DND-41 (cell line): ENCODE results near the gene BLMH.

ENCODE experiments used
- ATAC-seq: fragments of 200-7000 bp; cut with Tn5 transposase; 3 replicates; pipeline ENCODE4 v1.9.1; 2021; ENCODE audit warnings: low read depth; ENCODE audit not compliant: insufficient read depth
- DNase-seq: peaks from one replicate; pipeline ENCODE4 v3.0.0-alpha.2; 2020
- H2AFZ ChIP-seq: 2 replicates; pipeline ENCODE4 v1.6.0; 2012; ENCODE audit warnings: low read depth, low read length
- H3K27ac ChIP-seq: 2 replicates; pipeline ENCODE4 v1.5.1; 2012; ENCODE audit warnings: low read length, inconsistent platforms
- H3K27me3 ChIP-seq: fragments of 200-600 bp; sonication (generic); 2 replicates; pipeline ENCODE4 v1.6.0; 2012; ENCODE audit warnings: low read length, mild to moderate bottlenecking, inconsistent platforms; ENCODE audit not compliant: insufficient read depth, poor library complexity
- H3K36me3 ChIP-seq: 2 replicates; pipeline ENCODE4 v1.5.1; 2012; ENCODE audit warnings: low read length, inconsistent platforms; ENCODE audit not compliant: insufficient read depth
- H3K4me1 ChIP-seq: 2 replicates; pipeline ENCODE4 v1.5.1; 2012; ENCODE audit warnings: mild to moderate bottlenecking, low read length; ENCODE audit not compliant: insufficient read depth
- H3K4me2 ChIP-seq: 2 replicates; pipeline ENCODE4 v1.6.0; 2012; ENCODE audit warnings: mild to moderate bottlenecking, moderate library complexity, low read length, inconsistent platforms; ENCODE audit not compliant: insufficient read depth
- H3K4me3 ChIP-seq, 2 experiments: fragments of 200-600 bp in 1 of 2; shearing (Covaris generic) in 1 of 2; 2 replicates each; pipeline ENCODE4 v1.5.1; 2012 to 2016; ENCODE audit warnings: inconsistent platforms in 2 of 2, low read length in 2 of 2, mild to moderate bottlenecking in 2 of 2, low read depth in 1 of 2, moderate library complexity in 1 of 2
- H3K79me2 ChIP-seq: 2 replicates; pipeline ENCODE4 v1.6.0; 2012; ENCODE audit warnings: low read length, inconsistent platforms; ENCODE audit not compliant: insufficient read depth
- H3K9ac ChIP-seq: 2 replicates; pipeline ENCODE4 v1.6.0; 2012; ENCODE audit warnings: low read depth, mild to moderate bottlenecking, inconsistent platforms, low read length, moderate library complexity
- H3K9me3 ChIP-seq: 2 replicates; pipeline ENCODE4 v1.5.1; 2012; ENCODE audit warnings: low read length, moderate library complexity, mild to moderate bottlenecking, inconsistent platforms; ENCODE audit not compliant: insufficient read depth, severe bottlenecking
- H4K20me1 ChIP-seq: 2 replicates; pipeline ENCODE4 v1.6.0; 2012; ENCODE audit warnings: low read length; ENCODE audit not compliant: insufficient read depth
- EZH2 ChIP-seq: IDR thresholded peaks from 3 replicates; pipeline ENCODE4 v1.6.1; 2012; ENCODE audit warnings: borderline replicate concordance, low read depth, mild to moderate bottlenecking, moderate library complexity, low read length, inconsistent platforms; ENCODE audit not compliant: severe bottlenecking
- TF ChIP-seq, protein P1 (sequence below): IDR thresholded peaks from 2 replicates; pipeline ENCODE4 v1.5.1; 2012; ENCODE audit warnings: borderline replicate concordance, low read length, moderate library complexity, mild to moderate bottlenecking; ENCODE audit not compliant: poor library complexity, severe bottlenecking; ENCODE audit errors: extremely low read depth

BLMH gene

DNA sequence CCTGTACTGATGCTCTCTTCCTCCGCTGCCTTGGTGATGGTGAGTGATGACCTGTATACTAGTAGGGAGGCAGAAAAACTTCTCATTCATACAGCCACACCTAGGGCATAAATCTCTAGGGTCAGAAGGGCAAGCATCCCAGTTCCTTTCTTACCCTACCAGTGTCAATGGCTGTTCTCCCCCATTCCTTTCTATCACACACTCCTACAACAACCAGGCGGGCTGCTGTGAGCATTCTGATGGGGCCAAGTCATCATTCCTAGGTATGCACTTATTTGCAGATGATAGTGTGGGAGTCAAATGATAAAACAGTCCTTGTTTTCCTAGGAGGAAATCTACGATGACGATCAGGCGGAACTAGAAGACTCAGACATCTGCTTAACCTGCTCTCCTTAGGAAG is 42.3 kb downstream of the BLMH start:
- no peak for DNase-seq
- Histone ChIP-seq H3K36me3 (peaks cover 72% of the 10 kb centered on the region), H2AFZ (no peak overlapping the region), H3K4me1 (no peaks in the 10 kb centered on the region), H4K20me1 (no peaks in the 10 kb centered on the region), H3K79me2 (no peaks in the 10 kb centered on the region), H3K4me2 (no peak overlapping the region), H3K4me3 (no peak overlapping the region), H3K9me3 (no peaks in the 10 kb centered on the region), H3K9ac (no peak overlapping the region), H3K27ac (no peak overlapping the region), H3K27me3 (no peaks in the 10 kb centered on the region)
- ATAC-seq = no peak
- no peak for TF ChIP-seq EZH2
- TF ChIP-seq, protein P1, sequence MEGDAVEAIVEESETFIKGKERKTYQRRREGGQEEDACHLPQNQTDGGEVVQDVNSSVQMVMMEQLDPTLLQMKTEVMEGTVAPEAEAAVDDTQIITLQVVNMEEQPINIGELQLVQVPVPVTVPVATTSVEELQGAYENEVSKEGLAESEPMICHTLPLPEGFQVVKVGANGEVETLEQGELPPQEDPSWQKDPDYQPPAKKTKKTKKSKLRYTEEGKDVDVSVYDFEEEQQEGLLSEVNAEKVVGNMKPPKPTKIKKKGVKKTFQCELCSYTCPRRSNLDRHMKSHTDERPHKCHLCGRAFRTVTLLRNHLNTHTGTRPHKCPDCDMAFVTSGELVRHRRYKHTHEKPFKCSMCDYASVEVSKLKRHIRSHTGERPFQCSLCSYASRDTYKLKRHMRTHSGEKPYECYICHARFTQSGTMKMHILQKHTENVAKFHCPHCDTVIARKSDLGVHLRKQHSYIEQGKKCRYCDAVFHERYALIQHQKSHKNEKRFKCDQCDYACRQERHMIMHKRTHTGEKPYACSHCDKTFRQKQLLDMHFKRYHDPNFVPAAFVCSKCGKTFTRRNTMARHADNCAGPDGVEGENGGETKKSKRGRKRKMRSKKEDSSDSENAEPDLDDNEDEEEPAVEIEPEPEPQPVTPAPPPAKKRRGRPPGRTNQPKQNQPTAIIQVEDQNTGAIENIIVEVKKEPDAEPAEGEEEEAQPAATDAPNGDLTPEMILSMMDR = no peak

- H2AFZ ChIP-seq = no peak overlapping the region
- TF ChIP-seq EZH2 = no peak
- TF ChIP-seq, protein P1 = no peak
- DNase-seq (no peak), ATAC-seq (no peak)
- no peak overlapping the region for H3K9ac ChIP-seq
- no peak overlapping the region for H3K27ac ChIP-seq
- no peaks in the 10 kb centered on the region for H4K20me1 ChIP-seq
- peaks cover 69% of the 10 kb centered on the region for H3K36me3 ChIP-seq
- H3K79me2 ChIP-seq = no peaks in the 10 kb centered on the region
- no peaks in the 10 kb centered on the region for H3K9me3 ChIP-seq
- no peaks in the 10 kb centered on the region for H3K4me1 ChIP-seq
- H3K27me3 ChIP-seq = no peaks in the 10 kb centered on the region
- H3K4me2 ChIP-seq = no peak overlapping the region
- H3K4me3 ChIP-seq = no peak overlapping the region
Observed at GRCh38 chr17:30248786-30249185, 43.0 kb downstream of the BLMH start.

DNA sequence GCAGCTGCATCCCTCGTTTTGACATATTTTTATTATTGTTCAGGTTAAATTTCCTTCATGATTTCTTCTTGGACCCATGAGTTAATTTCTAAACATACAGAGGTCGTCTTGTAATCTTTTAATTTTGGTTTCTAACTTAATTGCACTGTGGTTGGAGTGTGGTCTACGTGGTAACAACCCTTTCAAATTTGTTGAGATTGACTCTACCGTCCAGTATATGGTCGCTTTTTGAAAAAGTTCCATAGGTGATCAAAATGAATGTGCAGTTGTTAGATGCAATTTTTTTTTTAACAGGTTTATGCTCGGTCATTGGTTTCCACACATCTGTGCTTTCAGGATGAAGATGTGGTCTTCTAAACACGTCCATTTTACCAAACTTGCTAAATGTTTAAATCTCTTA is 45.3 kb downstream of the BLMH start:
- H3K4me1 ChIP-seq = no peaks in the 10 kb centered on the region
- H3K36me3 ChIP-seq = peaks cover 49% of the 10 kb centered on the region
- H3K4me3 ChIP-seq = no peak overlapping the region
- ATAC-seq = no peak
- H3K27ac ChIP-seq = no peak overlapping the region
- no peak for DNase-seq
- TF ChIP-seq, protein P1 = no peak
- no peak for TF ChIP-seq EZH2
- H2AFZ ChIP-seq = no peak overlapping the region
- no peak overlapping the region for H3K9ac ChIP-seq
- H3K9me3 ChIP-seq = no peaks in the 10 kb centered on the region
- no peaks in the 10 kb centered on the region for H3K79me2 ChIP-seq
- no peaks in the 10 kb centered on the region for H4K20me1 ChIP-seq
- no peak overlapping the region for H3K4me2 ChIP-seq
- no peaks in the 10 kb centered on the region for H3K27me3 ChIP-seq

DNA sequence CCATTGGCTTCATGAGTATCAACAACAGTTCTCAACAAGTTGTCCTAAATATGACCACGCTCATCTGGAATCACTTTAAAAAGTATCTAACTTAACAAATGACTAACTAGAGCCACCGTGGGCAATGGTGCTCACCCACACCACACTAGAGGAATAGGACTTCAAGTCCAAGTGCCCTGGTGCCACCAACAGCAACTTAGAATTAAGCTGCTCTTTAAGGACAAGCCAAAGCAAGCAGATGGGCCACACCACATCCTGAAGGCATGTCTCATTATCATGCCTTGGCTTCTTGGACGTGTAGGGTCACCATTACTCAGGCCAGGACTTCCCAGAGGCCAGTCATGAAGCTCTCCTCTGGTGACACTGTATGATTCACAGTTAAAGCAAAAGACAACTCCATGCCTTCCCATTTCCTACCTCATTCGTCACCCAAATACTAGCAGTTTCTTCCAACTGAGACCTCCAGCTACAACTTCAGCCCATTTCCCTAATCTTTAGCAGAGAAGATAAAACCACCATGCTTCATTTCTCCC is 46.8 kb downstream of the BLMH start:
- Histone ChIP-seq H3K9ac (no peak overlapping the region), H2AFZ (no peak overlapping the region), H3K9me3 (no peaks in the 10 kb centered on the region), H3K27me3 (no peaks in the 10 kb centered on the region), H3K4me2 (no peak overlapping the region), H3K36me3 (peaks cover 34% of the 10 kb centered on the region), H3K4me1 (no peaks in the 10 kb centered on the region), H4K20me1 (no peaks in the 10 kb centered on the region), H3K79me2 (no peaks in the 10 kb centered on the region), H3K27ac (no peak overlapping the region), H3K4me3 (no peak overlapping the region)
- DNase-seq (no peak), ATAC-seq (no peak)
- no peak for TF ChIP-seq EZH2
- TF ChIP-seq, protein P1 = no peak
